ENCODE results near the gene TMEM131. TPM values are rescaled to one million over a fixed set of nuclear protein-coding genes. Genes with fewer than 3 reads are reported as not detected.
A peak's percentile ranks its signal among the peaks of the same experiment; 100 is the strongest.

TMEM131 gene
- total RNA-seq, 1 experiment from 2014 or later: 21.9 TPM

DNA sequence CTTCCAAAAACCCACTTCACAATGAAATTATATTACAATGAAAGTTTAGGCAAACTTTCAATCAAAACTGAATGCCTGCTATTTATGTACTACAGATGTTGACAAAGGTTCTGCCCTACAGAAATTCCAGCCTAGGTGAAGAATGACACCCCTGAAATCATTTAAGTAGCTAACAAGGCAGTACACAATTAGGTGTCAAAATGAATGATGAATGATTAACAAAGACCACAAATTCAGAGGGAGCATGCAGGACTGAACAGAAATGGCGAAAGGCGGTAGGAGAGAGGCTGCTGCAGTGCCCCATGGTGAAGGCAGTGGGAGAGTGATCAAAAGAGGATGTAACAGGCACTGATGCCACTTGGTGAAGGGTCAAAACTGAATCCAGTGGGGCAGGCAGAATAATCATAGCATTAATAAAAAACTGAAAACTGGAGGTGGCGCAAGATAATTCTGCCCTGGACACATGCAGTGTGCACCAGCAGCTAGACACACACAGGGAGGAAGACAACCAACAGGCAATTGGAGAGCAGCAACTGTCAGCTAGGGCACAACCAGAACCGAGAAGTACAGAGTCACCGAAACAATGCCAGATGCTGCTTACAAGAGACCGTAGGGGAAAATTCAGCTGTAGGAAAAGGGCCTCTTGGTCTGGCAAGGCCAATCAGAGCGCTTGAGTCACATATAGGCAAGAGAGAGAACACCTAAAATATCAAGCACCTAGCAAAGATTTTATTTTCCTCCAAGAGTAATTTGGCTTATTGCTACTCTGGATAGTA, 4.5 kb downstream of the TMEM131 start:
- DNase-seq (ENCODE audit: low spot score): no peak

DNA sequence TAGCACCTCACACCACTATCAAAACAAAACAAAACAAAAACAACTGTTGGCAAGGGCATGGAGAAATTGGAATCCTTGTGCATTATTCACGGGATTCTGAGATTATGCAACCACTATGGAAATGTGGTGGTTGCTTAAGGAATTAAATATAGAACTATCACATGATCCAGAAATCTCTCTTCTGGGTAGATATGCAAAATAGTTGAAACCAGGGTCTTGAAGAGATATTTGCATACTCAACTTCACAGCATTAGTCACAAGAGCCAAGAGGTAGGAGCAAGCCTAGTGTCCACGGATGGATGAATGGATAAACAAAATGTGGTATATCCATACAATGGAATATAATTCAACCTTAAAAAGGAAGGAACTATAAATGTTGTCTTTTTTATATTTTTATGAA, 7.0 kb downstream of the TMEM131 start:
- DNase-seq (ENCODE audit: low spot score): no peak

DNA sequence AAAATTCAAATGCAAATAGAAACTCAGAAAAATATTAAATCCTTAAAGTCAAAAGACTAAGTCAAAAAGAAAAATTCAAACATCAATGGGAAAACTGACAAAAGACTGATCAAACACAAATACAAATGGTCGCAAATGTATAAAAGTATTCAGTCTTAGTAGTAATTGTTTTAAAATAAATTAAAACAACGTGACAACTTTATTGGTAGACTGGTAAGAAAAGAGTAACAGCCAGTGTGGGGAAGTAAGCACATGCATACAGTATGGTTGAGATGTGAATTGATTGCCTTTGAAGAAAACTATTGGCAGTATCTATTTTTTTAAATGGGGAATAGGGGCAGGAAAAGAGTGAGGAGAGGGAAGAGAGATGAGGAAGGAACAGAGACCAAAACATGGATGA, 9.8 kb downstream of the TMEM131 start:
- DNase-seq (ENCODE audit: low spot score): no peak

DNA sequence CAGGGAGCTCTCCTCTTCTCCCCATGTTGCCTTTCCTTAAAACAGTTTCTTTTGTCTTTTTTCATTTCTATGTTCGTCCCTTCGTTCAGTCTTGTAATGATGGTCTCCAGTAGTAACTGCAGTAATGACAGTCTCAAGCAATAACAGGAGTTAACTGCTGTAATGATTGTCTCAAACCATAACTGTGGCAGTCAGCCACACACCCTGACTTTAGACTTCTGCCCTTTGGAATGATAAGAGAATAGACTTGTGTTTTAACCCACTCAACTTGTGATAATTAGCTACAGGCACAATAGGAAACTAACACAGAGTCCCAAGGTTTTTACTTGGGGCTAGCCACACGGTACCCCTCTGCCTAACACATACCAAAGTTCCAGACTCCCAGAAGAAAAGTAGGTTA, 12.1 kb downstream of the TMEM131 start:
- DNase-seq (ENCODE audit: low spot score): no peak

DNA sequence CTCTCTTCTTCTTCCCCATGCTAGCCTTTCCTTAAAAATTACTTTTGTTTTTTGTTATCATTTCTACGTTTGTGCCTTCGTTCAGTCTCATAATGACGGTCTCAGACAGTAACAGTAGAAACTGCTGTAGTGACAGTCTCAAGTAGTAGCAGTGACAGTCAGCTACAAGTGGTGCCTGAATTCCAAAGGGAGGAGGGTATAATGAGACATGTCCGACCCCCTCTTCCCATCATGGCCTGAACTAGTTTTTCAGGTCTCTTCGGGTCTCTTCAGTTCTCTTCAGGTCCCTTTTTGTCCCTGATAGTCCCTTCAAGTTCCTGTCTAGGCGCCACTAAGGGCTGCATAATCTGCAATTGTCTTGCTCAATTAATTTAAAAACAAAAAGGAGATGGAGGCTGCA, 12.6 kb downstream of the TMEM131 start:
- no peak for DNase-seq (ENCODE audit: low spot score)

DNA sequence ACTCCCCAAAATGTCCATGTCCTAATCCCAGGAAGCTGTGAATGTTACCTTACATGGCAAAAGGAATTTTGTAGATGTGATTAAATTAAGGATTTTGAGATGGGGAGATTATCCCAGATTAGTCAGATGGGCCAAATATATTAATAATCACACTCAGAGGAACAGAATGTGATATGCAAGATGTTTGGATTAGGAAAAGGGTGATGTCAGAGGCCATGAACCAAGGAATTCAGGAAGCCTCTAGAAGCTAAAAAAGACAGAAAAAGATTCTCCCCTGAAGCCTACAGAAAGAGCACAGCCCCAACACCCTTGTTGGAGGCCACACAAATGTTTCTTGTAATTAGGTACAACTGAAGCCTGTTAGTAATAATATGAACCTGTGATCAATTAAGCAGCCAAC, 13.1 kb downstream of the TMEM131 start:
- DNase-seq (ENCODE audit: low spot score): no peak

DNA sequence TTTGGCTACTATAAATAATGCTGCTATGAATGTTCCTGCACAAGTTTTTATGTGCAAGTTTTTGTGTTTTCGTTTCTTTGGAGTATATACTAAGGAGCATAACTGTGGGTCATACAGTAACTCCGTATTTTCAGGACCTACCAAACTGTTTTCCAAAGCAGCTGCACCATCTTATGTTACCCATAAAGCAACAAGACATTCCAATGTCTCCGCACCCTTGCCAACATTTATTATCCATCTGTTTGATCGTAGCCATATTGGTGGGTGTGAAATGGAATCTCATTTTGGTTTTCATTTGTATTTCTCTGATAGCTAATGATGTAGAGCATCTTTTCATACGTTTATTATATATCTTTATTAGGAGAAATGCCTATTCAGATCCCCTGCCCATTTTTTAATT, 13.8 kb downstream of the TMEM131 start:
- no peak for DNase-seq (ENCODE audit: low spot score)

DNA sequence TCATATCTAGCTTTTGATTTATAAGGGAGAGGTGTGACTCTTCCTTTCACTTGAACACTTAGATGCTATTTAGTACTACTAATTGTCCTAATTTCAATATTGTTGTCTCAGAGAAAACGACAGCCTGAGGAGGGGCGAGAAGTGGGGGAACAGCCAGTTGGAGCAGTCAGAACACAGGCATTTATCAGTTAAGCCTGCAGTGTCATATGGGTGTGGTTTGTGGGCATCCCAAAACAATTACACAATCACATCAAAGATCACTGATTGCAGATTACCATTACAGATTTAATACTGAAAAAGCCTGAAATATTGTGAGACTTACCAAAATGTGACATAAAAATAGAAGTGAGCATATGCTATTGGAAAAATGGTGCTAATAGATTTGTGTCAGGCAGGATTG, 15.8 kb downstream of the TMEM131 start:
- DNase-seq (ENCODE audit: low spot score): no peak

DNA sequence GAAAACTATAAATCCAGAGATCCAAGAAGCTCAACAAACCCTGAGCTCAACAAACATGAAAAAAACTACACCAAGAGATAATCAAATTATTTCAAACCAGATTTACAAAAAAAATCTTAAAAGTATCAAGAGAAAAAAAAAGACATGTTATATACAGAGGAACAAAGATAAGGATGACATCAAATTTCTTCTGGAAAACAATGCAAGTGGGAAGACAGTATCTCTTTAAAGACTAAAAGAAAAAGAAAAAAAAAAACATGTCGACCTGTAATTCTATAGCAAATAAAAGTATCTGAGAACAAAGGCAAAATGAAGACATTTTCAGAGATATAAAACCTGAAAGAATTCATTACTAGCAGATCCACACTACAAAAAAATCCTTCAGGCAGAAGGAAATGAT, 21.3 kb downstream of the TMEM131 start:
- no peak for DNase-seq (ENCODE audit: low spot score)

DNA sequence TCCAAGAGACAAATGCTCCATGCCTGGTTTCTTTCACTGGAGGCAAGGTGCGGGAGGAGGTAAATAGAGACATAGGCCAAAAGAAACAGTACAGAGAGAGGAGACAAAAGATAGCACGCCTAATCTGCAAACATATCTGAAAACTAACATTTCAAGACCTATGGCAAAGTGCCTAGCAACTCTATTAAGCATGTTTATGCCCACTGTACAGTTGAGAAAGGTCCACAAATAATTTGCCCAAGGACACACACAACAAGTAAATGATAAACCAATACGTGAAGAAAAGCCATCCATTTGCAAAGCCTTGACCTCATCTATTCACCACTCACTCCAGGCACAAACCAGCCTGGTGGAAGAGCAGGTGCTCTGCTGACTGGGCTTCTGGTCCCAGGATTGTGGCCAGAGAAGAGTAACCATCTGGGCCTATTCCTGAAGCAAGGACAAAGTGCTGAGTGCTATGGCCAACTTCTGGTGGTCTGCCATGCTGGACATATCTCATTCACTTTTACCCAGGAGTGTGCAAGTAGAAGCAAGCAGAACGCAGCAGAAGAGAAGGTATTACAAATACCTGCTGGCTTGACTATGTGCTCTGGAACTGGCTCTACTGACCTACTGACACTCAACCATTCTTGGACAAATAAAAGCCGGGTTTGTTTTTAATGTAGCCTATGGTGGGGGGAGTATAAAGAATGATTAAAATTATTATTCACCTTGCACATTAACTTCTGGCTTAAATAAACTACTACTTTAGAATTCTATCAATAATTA, 25.3 kb downstream of the TMEM131 start:
- no peak for DNase-seq (ENCODE audit: low spot score)

DNA sequence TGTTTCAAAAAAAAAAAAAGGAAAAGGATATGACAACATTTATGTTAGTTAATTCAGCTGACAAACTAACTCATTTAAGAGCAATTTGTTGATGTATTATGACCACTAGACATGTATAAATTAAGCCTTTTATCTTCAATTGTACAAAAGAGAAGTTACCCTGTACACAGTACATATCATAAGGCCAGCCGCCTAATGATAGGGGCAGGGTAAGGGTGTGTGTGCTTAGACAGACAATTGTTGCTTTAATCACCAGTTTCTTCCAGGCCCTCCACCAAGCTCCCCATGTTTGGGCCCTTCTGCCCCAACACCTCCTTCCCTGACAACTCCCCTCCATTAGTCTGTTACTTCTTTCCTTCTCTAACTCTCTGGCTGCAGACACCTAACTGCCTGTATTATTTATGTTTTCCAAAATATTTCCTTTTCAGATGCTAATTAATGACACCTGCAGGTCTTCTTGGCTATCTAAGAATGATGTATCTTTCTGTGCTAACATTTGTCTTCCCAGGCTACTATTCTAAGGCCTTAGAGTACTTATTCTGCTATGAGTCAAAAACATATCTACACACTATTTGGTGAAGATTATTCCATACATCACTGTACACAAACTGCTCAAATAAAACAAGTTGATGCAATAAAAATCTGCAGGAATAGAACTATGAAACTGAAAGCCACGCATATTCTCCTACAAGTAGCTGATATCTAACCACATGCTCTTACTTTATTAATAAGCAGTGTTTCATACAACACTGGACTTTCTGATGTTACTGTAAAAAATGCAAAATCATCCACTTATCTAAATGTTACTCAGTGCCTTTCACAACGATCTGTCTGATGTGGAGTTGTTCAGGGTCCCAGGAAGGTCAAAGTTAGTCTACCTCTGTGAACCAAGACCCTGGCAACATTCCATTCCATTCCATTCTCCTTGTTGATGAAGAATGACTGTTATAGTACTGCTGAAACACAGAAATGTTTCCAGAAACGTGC, 26.4 kb downstream of the TMEM131 start:
- DNase-seq (ENCODE audit: low spot score): no peak

DNA sequence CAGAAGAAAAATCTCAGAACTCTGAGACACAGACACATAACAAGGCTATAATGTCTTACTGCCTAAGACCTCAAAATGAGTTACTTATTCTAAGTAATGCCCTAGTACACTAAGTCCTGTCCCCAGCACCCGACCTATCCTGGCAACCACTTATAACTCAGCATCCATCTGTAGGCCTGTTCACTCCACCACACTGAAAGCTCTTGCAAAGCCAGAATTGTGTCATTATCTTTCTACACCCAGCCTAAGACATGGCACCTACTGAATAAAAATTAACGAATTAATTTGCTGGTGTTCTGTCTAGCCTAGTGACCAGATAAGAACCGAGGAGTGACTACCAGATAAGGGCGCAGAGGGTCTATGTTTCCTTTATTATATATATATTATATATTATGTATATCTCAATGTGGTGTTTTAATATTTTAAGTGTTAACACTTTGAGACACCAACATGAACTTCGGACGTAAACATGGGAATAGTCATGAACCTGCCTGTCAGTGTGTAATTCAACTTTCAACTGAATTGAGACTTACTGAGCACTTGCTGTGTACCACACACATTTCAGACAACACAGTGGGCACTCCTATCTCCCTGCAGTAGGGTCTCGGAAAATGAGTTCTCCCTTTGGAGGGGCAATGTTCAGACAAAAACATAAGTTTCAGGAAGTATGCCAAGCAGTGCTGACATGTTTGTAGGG, 27.7 kb downstream of the TMEM131 start:
- no peak for DNase-seq (ENCODE audit: low spot score)

DNA sequence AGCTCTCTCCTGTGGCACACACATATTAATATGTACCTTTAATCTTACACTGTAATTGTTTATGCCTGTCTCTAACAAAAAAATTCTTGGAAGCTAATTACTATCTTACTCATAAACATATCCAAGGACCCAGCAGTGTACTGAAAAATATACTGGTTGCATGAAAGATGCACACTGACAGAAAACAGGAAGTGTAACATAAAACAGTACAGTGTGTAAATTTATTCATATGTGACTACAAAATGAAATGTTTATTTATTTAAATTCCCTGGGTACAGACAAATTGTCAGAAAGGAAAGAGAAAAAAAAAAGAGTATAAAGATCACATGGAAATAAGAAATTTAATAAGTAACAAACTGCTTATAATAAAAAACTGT, 28.5 kb downstream of the TMEM131 start:
- DNase-seq (ENCODE audit: low spot score): no peak

DNA sequence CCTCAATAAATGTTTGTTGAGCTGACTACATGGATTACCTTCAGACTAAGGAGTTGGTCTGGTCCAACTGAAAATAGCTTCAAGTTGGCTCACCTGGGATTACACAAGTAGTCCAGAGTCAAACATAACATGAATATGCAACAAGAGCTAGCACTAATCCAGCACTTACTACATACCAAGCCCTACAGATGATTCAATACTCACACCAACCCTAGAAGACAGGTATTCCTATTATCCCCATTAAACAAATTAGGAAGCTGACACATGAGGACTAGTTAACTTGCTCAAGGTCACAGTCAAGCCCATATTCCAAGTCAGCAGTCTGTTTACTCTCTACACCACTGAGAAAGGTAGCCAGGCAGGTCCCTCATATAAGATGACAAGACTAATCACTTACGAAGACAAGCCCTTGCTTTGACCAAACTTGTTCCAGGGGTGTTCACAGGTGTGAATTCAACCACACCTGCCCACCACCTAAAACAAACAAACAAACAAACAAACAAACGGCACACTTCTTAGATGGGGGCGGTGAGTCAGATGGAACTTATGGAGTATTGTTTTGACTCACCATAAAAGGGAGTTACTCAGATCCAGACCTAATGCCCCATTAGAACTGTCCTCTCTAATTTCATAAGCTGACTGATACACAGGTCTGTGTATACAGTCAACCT, 29.1 kb downstream of the TMEM131 start:
- no peak for DNase-seq (ENCODE audit: low spot score)

DNA sequence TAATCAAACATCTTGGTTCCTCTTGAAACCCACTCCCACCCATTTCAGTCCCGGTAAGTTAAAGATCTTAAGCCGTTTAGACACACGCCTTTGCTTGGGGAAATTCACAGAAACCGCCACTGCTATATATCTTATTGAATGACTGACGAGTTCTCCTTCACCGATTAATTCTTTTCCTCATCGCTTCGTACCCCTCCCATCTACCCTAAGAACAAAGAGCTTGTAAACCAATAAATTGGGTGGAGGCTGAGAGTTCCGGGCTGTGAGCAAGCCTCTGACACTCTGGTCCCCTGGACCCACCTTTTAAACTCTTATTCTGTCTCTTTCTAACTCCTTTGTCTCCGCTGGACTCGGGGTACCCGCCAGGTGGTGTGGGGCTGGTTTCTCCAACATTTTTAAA, 30.6 kb downstream of the TMEM131 start:
- DNase-seq (ENCODE audit: low spot score): no peak

DNA sequence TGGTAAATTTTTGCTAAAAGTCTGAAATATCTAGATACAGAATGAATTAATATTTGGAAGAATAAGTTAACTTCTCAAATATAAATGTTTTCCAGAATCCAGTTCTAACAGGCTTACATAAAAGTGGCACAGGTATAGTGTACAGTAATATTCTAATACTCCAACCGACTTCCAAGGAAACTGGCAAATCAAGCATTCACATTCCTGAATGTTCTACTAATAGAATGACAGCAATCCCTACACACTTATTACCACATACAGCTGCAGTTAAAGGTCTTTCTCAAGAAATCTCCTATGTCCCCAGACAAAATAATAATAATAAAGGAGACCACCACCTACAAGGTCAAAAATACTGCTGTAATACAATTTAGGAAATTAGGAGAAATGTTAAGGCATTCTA, 31.9 kb downstream of the TMEM131 start:
- DNase-seq (ENCODE audit: low spot score): no peak

DNA sequence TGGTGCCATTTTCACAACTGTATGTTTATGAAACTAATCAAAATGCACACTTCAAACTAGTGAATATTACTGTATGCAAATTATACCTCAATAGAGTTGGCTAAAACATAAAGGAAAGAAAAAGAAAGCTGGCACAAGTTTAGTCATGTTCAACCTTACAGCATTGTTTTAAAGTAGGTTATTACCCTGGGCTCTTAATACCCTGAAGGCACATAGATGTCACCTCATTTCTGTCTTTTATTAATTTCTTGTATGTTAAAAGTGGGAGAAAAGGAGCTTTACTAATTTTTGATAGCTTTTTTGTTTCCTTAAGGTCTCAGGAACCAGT, 32.7 kb downstream of the TMEM131 start:
- no peak for DNase-seq (ENCODE audit: low spot score)

DNA sequence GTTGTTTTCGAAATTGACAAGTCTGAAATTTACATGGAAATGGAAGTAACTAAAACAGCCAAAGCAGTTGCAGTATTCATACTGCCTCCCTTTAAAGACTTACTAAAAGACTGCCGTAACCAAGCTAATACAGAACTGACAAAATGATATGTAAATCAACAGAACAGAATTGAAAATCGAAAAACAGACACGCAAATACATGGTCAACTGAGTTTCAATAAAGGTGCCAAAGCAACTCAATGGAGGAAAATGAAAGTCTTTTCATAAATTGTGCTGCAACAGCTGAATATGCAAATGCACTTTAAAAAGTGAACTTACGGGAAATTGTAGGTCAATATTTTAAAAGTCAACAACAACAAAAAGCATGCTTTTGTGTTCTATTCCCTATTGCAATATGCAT, 34.2 kb downstream of the TMEM131 start:
- DNase-seq (ENCODE audit: low spot score): no peak

DNA sequence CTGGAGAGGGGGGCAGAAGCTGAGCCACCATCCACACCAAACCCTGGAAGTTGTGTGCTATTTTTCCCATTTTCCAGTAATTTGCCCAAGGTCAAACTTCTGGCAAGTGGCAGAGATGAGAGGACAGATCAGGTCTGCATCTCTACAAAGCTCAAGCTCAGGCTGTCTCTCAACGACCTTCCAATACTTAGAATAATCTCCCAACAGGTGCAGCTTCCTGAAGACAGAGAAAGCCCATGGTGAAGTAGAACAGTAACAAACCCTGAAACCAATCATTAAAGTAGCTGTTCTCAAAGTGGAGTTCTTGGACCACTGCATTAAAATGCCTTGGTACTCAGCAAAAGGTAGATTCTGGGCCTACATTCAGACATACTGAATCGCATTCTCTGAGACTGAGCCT, 37.6 kb downstream of the TMEM131 start:
- DNase-seq (ENCODE audit: low spot score): no peak

DNA sequence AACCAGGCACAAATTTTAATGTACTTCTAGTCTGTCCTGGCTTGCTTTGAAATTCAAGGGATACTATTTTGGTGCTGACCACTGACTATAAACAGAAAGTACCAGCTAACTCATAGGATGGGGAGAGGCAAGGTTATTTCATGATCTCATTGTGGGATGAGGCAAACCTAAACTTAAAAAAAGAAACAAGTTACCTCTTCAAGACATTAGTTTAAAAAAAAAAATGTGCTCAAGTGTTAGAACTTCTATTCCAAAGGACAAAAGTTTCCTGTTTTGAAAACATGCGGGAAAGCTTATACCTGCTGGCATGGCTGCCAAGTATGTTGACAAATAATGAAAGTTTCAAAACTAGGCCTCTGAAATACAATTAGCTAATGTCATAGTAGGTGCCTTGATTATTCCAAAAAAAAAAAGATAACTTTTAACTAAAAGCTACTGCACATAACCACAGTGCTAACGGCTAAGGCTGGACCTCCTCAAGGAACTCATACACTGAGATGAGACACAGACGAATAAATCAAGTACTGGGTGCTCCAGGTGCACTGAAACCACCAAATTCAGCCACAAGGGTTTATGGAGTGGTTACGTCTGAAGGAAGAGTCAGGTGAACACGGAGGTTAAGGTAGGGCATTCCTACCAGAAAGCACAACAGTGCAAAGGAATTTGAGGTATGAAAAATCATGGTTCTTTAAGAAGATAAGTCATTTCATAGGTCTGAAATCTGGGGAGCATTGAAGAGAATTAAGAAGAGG, 38.1 kb downstream of the TMEM131 start:
- DNase-seq (ENCODE audit: low spot score): peak; percentile 45
